SJSA1 (cell line): ENCODE data around the gene MIEF2. TPM values are rescaled to one million over a fixed set of nuclear protein-coding genes. Genes with fewer than 3 reads are reported as not detected.

Source experiments
- DNase-seq, 2 experiments: peaks; one replicate each; pipeline ENCODE4 v3.0.0-alpha.2; 2015 to 2020; ENCODE audit warnings: low spot score in 2 of 2, low read depth in 1 of 2
- H3K27ac ChIP-seq: fragments of 250-450 bp; sonication (Bioruptor Pico); 2 replicates; pipeline ENCODE4 v1.5.1; 2020; ENCODE audit warnings: mild to moderate bottlenecking, moderate library complexity
- H3K27me3 ChIP-seq: fragments of 250-450 bp; sonication (Bioruptor Pico); replicated peaks from 2 replicates; pipeline ENCODE4 v1.5.1; 2020; ENCODE audit warnings: mild to moderate bottlenecking, moderate library complexity
- H3K36me3 ChIP-seq: fragments of 250-450 bp; sonication (Bioruptor Pico); 2 replicates; pipeline ENCODE4 v1.5.1; 2020; ENCODE audit warnings: mild to moderate bottlenecking
- H3K4me1 ChIP-seq: fragments of 250-450 bp; sonication (Bioruptor Pico); replicated peaks from 2 replicates; pipeline ENCODE4 v1.6.1; 2021; ENCODE audit warnings: mild to moderate bottlenecking
- H3K4me3 ChIP-seq: fragments of 250-450 bp; sonication (Bioruptor Pico); 2 replicates; pipeline ENCODE4 v1.5.1; 2020; ENCODE audit warnings: mild to moderate bottlenecking
- H3K9me3 ChIP-seq: fragments of 250-450 bp; sonication (Bioruptor Pico); replicated peaks from 2 replicates; pipeline ENCODE4 v1.5.1; 2020; ENCODE audit warnings: mild to moderate bottlenecking
- total RNA-seq: library from RNA; depleted of rRNA; stranded (reverse); fragments of >200 nt; shearing (Covaris generic); gene quantifications from 2 replicates; pipeline ENCODE4 v1.2.3, GENCODE V29; 2014

Gene MIEF2
- total RNA-seq, 1 experiment from 2014 or later = 5.3 TPM

DNA sequence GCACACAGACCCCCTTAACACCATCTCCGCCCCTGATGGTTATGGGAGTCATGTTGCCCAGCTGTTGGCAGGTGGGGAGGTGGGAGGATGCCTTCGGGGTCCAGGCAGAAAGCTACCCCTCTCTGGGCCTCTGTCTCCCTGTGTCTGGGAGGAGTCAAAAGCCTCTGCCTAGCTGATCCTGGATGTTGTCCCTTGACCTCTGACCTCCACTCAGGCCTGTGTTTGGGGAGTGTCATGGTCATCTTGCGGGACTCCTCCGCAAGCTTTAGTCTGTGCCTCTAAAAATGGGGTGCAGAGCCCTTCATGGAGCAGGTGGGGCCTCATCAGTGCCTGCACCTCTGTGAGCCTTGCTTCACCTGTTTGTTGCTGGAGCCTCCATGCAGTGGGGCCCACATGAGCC lies 31.2 kb upstream of the MIEF2 start:
- Histone ChIP-seq H3K4me3 (no peak overlapping the region), H3K27me3 (no peaks in the 10 kb centered on the region), H3K9me3 (no peaks in the 10 kb centered on the region), H3K27ac (no peak overlapping the region), H3K36me3 (peaks cover 7% of the 10 kb centered on the region), H3K4me1 (peaks cover 18% of the 10 kb centered on the region)
- no peak for DNase-seq

DNA sequence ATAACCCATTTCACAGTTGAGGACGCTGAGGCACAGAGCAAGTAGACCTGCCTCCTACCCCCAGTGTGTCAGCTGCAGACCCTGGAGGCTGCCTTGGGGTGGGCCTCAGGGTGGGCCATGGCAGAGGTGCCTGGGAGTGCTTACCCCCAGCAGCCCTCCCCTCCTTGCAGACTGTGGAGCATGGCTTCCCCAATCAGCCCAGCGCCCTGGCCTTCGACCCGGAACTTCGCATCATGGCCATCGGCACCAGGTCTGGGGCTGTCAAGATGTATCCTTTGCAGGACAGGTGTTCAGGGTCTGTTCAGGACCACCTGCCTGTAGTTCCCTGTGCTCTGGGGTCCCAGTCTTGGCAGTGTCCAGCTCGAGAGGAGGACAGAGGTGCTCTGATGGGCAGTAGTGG lies 30.7 kb upstream of the MIEF2 start:
- H3K4me1 ChIP-seq = peaks cover 13% of the 10 kb centered on the region
- H3K36me3 ChIP-seq = peaks cover 12% of the 10 kb centered on the region
- H3K4me3 ChIP-seq = no peak overlapping the region
- no peak for DNase-seq
- no peaks in the 10 kb centered on the region for H3K27me3 ChIP-seq
- H3K9me3 ChIP-seq = no peaks in the 10 kb centered on the region
- H3K27ac ChIP-seq = no peak overlapping the region

DNA sequence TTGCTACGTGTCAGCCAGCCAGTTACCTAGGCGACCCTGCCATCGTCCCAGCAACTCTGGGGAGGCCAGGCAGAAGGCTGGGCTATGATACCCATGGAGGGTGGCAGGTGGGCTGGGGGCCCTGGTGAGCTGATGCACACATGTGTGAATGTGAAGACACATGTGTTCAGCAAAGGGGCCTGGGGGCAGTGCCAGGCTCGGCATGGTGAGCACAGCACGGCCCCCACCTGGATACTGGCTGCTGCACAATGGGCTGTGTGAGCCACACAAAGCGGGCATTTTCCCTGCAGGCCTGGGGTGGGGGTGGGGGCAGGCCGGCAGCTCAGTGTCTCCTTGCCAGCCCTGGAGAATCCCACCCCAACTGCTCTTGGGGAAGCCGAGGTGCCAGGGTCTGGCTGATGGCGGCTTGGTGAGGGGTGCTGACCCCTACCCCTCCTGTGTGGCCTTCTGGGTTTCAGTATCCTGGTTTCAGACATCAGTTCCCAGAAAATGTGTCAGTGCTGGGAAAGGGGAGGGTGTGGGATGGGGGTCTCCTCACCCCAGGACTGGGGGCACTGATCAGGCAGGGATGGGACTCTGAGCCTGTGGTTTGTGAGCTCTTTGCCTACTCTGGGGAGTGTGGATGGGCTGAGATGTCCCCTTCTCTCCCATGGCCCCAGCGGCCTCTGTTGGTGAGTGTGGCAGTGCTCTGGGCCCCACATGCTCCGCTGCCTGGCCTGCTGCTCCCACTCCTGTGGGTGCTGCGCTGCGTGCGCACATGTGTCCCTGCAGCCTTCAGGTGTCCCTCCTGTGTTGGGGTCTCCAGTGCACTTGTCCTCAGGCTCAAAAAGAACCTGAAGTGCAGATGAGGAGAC lies 29.9 kb upstream of the MIEF2 start:
- Histone ChIP-seq H3K27ac (no peak overlapping the region), H3K27me3 (no peaks in the 10 kb centered on the region), H3K9me3 (no peaks in the 10 kb centered on the region), H3K36me3 (peaks cover 19% of the 10 kb centered on the region), H3K4me3 (no peak overlapping the region), H3K4me1 (peaks cover 15% of the 10 kb centered on the region)
- DNase-seq = no peak

DNA sequence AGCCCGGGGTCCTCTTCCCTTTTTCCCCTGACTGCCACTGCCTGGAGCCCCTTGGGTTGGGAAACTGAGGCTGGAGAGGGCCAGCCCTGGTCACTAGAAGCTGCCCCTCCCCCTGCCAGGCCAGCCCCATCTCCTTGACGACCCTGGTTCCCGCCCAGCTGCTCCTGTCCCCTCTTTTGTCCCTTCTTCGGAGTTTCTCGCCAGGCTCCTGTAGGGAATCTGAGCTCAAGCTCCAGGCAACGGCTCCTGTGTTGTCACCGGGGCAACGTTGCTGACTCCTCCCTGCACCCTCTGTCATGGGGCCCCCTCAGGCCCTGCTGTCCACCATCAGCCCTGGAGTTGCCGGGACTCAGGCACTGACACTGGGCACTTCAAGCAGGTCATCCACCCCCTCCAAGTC lies 29.3 kb upstream of the MIEF2 start:
- H3K4me3 ChIP-seq = no peak overlapping the region
- DNase-seq = no peak
- peaks cover 25% of the 10 kb centered on the region for H3K36me3 ChIP-seq
- peaks cover 18% of the 10 kb centered on the region for H3K4me1 ChIP-seq
- no peak overlapping the region for H3K27ac ChIP-seq
- no peaks in the 10 kb centered on the region for H3K9me3 ChIP-seq
- no peaks in the 10 kb centered on the region for H3K27me3 ChIP-seq

DNA sequence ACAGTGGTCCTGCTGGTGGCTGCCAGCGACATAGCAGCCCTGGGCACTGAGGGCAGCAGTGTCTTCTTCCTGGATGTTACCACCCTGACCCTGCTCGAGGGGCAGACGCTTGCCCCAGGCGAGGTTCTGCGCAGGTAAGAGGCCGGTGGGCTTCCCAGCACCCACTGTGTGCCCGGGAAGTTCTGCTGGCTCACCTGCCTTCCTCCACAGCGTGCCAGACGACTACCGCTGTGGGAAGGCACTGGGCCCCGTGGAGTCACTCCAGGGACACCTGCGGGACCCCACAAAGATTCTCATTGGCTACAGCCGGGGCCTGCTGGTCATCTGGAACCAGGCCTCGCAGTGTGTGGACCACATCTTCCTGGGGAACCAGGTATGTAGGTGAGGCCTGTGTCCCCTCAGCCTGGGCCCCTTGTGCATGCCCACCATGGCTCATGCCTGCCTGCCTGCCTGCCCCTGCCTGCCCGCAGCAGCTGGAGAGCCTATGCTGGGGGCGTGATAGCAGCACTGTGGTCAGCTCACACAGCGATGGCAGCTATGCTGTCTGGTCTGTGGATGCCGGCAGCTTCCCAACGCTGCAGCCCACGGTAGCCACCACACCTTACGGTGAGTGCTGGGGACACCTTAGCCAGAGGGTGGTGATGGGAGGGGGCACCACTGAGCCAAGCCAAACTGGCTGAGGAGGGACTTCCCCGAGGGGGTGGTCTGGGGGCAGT lies 26.5 kb upstream of the MIEF2 start:
- Histone ChIP-seq H3K36me3 (peaks cover 45% of the 10 kb centered on the region), H3K4me3 (no peak overlapping the region)

DNA sequence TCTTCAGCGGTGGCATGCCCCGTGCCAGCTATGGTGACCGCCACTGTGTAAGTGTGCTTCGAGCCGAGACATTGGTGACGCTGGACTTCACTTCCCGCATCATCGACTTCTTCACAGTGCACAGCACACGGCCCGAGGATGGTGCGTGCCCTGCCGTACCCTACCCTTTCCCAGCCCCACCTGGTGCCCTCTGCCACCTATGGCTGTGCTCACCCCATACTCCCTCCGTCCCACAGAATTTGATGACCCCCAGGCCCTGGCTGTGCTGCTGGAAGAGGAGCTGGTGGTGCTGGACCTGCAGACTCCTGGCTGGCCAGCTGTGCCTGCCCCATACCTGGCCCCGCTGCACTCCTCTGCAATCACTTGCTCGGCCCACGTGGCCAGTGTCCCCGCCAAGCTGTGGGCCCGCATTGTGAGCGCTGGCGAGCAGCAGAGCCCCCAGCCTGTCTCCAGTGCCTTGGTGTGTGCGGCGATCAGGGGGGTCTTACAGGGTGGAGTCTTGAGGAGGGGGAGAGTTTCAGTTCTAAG lies 25.5 kb upstream of the MIEF2 start:
- Histone ChIP-seq H3K4me1 (peaks cover 15% of the 10 kb centered on the region), H3K27ac (peak overlapping the region; percentile 76; the same call in 1 of the 2 replicates), H3K4me3 (no peak overlapping the region), H3K36me3 (peaks cover 45% of the 10 kb centered on the region), H3K27me3 (no peaks in the 10 kb centered on the region), H3K9me3 (no peaks in the 10 kb centered on the region)
- no peak for DNase-seq

More for the DNA sequence above, 26.5 kb upstream of the MIEF2 start:
- H3K27ac ChIP-seq = no peak overlapping the region
- no peaks in the 10 kb centered on the region for H3K27me3 ChIP-seq
- H3K4me1 ChIP-seq = peaks cover 15% of the 10 kb centered on the region
- no peak for DNase-seq
- H3K9me3 ChIP-seq = no peaks in the 10 kb centered on the region

DNA sequence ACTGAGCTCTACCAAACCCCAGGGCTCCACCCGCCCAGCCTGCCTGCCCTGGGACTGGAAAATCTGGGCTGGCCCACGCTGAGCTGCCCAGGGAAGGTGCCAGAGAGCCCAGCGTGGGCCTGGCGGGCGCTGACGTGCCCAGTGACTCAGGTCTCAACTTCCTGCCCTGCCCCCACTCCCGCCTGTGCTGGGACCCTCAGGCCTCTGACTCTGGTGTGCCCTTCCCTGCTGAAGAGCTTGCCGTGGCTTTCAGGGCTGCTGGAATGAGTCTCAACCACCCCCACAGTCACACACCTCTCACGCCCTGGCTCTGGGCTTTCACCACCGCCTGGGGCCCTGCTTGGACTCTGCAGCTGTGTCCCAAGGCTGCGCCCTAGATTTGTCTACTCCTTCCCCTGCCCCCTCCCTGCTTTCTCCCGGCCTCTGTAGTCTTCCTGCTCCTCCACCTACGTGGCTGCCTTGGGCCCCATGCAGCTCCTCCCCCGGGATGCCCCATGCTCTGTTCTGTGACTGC lies 24.7 kb upstream of the MIEF2 start:
- H3K27me3 ChIP-seq = no peaks in the 10 kb centered on the region
- peaks cover 15% of the 10 kb centered on the region for H3K4me1 ChIP-seq
- no peak overlapping the region for H3K4me3 ChIP-seq
- peaks cover 49% of the 10 kb centered on the region for H3K36me3 ChIP-seq
- H3K9me3 ChIP-seq = no peaks in the 10 kb centered on the region
- peak; percentile 21 to 67 for DNase-seq
- H3K27ac ChIP-seq = peak overlapping the region; percentile 76

DNA sequence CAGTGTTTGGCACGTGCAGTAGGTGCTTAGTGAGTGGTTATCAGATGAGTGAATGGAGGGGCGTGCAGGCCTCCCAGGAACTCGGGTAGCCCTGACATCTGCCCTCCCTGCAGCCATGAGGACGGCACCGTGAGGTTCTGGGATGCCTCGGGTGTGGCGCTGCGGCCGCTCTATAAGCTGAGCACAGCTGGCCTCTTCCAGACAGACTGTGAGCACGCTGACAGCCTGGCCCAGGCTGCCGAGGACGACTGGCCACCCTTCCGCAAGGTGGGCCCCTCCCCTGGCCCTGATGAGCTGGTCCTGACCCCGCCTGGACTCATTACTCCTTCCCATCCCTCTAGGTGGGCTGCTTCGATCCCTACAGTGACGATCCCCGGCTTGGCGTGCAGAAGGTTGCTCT lies 24.0 kb upstream of the MIEF2 start:
- Histone ChIP-seq H3K4me3 (no peak overlapping the region), H3K27me3 (no peaks in the 10 kb centered on the region), H3K36me3 (peaks cover 49% of the 10 kb centered on the region), H3K27ac (no peak overlapping the region), H3K4me1 (peaks cover 15% of the 10 kb centered on the region), H3K9me3 (no peaks in the 10 kb centered on the region)
- DNase-seq = no peak

DNA sequence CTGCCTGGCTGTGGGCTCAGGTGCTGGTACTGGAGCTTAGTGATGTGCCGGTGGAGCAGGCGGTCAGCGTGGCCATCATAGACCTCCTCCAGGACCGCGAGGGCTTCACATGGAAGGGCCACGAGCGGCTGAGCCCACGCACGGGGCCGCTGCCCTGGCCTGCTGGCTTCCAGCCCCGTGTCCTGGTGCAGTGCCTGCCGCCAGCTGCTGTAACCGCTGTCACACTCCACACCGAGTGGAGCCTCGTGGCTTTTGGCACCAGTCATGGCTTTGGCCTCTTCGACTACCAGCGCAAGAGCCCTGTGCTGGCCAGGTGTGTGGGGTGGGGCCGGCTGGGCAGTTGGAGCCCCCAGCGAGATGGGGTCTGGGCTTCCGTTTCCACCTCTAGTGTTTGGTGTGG lies 23.0 kb upstream of the MIEF2 start:
- DNase-seq = no peak
- Histone ChIP-seq H3K27me3 (no peaks in the 10 kb centered on the region), H3K4me1 (peaks cover 15% of the 10 kb centered on the region), H3K9me3 (no peaks in the 10 kb centered on the region), H3K27ac (no peak overlapping the region), H3K36me3 (peaks cover 53% of the 10 kb centered on the region), H3K4me3 (no peak overlapping the region)

- no peak for DNase-seq
- Histone ChIP-seq H3K4me3 (no peak overlapping the region), H3K36me3 (peaks cover 59% of the 10 kb centered on the region), H3K27me3 (no peaks in the 10 kb centered on the region), H3K4me1 (peaks cover 15% of the 10 kb centered on the region), H3K27ac (no peak overlapping the region), H3K9me3 (no peaks in the 10 kb centered on the region)
These were observed 22.2 kb upstream of the MIEF2 start for GRCh38 chr17:18238299-18238698.

GRCh38 chr17:18240449-18240848 lies 20.0 kb upstream of the MIEF2 start:
- no peaks in the 10 kb centered on the region for H3K9me3 ChIP-seq
- H3K4me1 ChIP-seq = peaks cover 9% of the 10 kb centered on the region
- H3K36me3 ChIP-seq = peaks cover 55% of the 10 kb centered on the region
- no peak overlapping the region for H3K27ac ChIP-seq
- H3K27me3 ChIP-seq = no peaks in the 10 kb centered on the region
- no peak for DNase-seq
- no peak overlapping the region for H3K4me3 ChIP-seq

DNA sequence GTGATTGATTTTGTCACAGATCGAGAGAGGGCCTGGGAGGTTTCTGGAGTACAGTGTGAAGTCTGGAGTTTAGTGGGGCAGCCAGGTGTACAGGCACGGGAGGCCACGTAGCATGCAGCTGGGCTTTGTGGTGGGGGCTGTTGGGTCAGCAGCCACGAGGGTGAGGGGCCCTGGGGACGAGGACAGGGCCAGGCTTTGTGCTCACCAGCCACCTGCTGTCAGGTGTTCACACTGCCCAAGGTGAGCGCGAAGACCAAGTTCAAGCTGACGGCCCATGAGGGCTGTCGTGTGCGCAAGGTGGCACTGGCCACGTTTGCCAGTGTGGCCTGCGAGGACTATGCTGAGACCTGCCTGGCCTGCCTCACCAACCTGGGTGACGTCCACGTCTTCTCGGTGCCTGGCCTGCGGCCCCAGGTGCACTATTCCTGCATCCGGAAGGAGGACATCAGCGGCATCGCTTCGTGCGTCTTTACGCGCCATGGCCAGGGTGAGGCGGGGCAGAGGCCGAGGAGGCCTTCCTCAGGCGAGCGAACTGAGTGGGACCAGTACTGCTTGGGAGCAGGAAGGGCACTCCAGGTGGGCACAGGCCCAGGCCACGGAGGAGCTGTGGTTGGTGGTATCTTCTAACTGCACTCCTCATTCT lies 19.1 kb upstream of the MIEF2 start:
- Histone ChIP-seq H3K27ac (no peak overlapping the region), H3K36me3 (peaks cover 55% of the 10 kb centered on the region), H3K9me3 (no peaks in the 10 kb centered on the region), H3K4me3 (no peak overlapping the region), H3K27me3 (no peaks in the 10 kb centered on the region), H3K4me1 (peaks cover under 1% of the 10 kb centered on the region; the same call in 1 of the 2 replicates)
- DNase-seq = no peak

DNA sequence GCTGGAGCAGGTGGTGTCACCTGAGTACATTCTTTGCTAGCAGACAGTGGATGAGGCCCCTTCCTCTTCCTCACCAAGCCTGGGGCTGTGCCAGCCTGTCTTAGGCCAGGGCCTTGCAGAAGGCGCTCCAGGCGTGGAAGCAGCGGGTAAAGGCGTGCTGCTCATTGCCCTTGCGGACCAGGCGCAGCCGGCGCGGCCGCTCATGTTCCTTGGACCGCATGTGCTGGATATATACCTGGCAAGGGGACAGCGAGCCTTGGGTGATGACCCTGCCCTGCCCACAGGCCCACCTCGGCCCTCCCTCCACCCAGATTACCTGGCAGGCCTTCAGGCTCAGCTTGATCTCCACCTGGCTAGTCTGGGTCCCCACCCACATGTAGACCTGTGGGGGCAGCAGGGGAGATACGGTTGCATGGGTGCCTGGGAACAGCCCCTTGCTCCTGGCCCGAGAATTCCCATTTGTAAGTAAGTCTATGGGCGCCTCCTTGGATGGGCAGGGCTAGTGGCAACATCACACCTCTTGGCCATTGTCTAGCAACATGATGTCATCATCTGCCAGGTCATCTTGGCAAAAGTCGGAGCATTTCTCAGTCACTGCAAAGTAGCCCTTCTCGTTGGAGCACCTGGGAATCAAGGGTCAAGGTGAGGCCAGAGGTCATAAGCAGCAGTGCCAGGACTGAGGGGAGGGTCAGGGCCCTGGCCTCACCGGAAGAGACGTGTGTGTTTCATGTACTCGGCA lies 15.3 kb upstream of the MIEF2 start:
- no peaks in the 10 kb centered on the region for H3K9me3 ChIP-seq
- no peak for DNase-seq
- no peaks in the 10 kb centered on the region for H3K4me1 ChIP-seq
- H3K27me3 ChIP-seq = no peaks in the 10 kb centered on the region
- H3K36me3 ChIP-seq = peaks cover 72% of the 10 kb centered on the region
- H3K4me3 ChIP-seq = no peak overlapping the region
- no peak overlapping the region for H3K27ac ChIP-seq
